ENCODE data around the gene AK2. TPM values are rescaled to one million over a fixed set of nuclear protein-coding genes. Genes with fewer than 3 reads are reported as not detected.

The AK2 gene
- total and polyA plus RNA-seq, 2 donors (not counting 1 experiment from before 2014, with no cell fraction given): 66.8 to 109 TPM

- Mint-ChIP-seq H3K9me3 (ENCODE audit: insufficient read depth) (no peaks in the 10 kb centered on the region), H3K4me1 (no peaks in the 10 kb centered on the region), H3K27ac (no peak overlapping the region), H3K4me3 (no peak overlapping the region), H3K27me3 (peaks cover 21% of the 10 kb centered on the region)
- H3K27ac ChIP-seq (ENCODE audit: low read length in 2 of 2): no peak overlapping the region
- no peaks in the 10 kb centered on the region for H3K9me3 ChIP-seq (ENCODE audit: control extremely low read depth in 1 of 3, control insufficient read depth in 2 of 3, insufficient read depth in 1 of 3, low read length in 2 of 3)
- peaks cover 0 to 6% (median 0%) of the 10 kb centered on the region in 4 experiments for H3K27me3 ChIP-seq (replicated peaks in 1 of 4; ENCODE audit: control extremely low read depth in 1 of 4, control insufficient read depth in 3 of 4, insufficient read depth in 4 of 4, low read length in 3 of 4)
- ChIA-PET CTCF (interaction anchor here (1.2 kb wide), 1 partner anchor 45 kb away, joined by 3 read pairs; no protein-coding TSS in a partner anchor), POLR2A (no interaction called here)
- H3K79me2 ChIP-seq (ENCODE audit: control insufficient read depth, insufficient read depth, low read length): no peaks in the 10 kb centered on the region
- H3K4me2 ChIP-seq (replicated peaks; ENCODE audit: low read depth, low read length, poor library complexity, severe bottlenecking): no peak overlapping the region
- ATAC-seq (ENCODE audit: low read depth) (no peak), DNase-seq (no peak)
- 89% methylated on average over 3 of the region's 3 CpGs for WGBS (ENCODE audit: insufficient coverage)
- TF ChIP-seq EZH2 (IDR thresholded peaks at IDR 0.05; ENCODE audit: borderline replicate concordance, insufficient read depth, low read depth, low read length, poor library complexity, severe bottlenecking): no peak
- TF ChIP-seq CTCF (IDR thresholded peaks at IDR 0.05): no peak
- H3K4me3 ChIP-seq (ENCODE audit: control extremely low read depth in 1 of 5, extremely low read depth in 1 of 5, insufficient read depth in 1 of 5, low read depth in 2 of 5, low read length in 4 of 5): no peak overlapping the region
- H2AFZ ChIP-seq (ENCODE audit: insufficient read depth, low read depth, low read length, poor library complexity, severe bottlenecking): no peak overlapping the region
- intact Hi-C loops (cut with micrococcal nuclease): no loop called here
- H3K9ac ChIP-seq (ENCODE audit: low read length): no peak overlapping the region
- H3K4me1 ChIP-seq (ENCODE audit: control insufficient read depth in 2 of 2, insufficient read depth in 2 of 2, low read length in 2 of 2): no peaks in the 10 kb centered on the region
- H4K20me1 ChIP-seq (ENCODE audit: control insufficient read depth, insufficient read depth, low read length, poor library complexity, severe bottlenecking): no peaks in the 10 kb centered on the region
- H3K36me3 ChIP-seq (replicated peaks in 1 of 2; ENCODE audit: control extremely low read depth in 1 of 2, control insufficient read depth in 1 of 2, extremely low read depth in 1 of 2, insufficient read depth in 2 of 2, low read length in 1 of 2): no peaks in the 10 kb centered on the region
These were observed 11.7 kb upstream of the AK2 start for GRCh38 chr1:33048426-33048825.

- H3K4me3 Mint-ChIP-seq: no peak overlapping the region
- H3K36me3 ChIP-seq (replicated peaks in 1 of 2; ENCODE audit: control extremely low read depth in 1 of 2, control insufficient read depth in 1 of 2, extremely low read depth in 1 of 2, insufficient read depth in 2 of 2, low read length in 1 of 2): no peaks in the 10 kb centered on the region
- no peak for ATAC-seq (ENCODE audit: low read depth)
- POLR2A ChIA-PET: no interaction called here
- H3K27ac ChIP-seq (ENCODE audit: low read length in 2 of 2): no peak overlapping the region
- no peak overlapping the region for H3K9ac ChIP-seq (ENCODE audit: low read length)
- WGBS (ENCODE audit: insufficient coverage): no CpG with 5 or more reads among the region's 2 CpGs
- no peak for DNase-seq
- no peak overlapping the region for H3K4me2 ChIP-seq (replicated peaks; ENCODE audit: low read depth, low read length, poor library complexity, severe bottlenecking)
- H3K27ac Mint-ChIP-seq: no peak overlapping the region
- CTCF ChIA-PET: interaction anchor here (0.6 to 1.1 kb wide), 2 partner anchors 27 to 45 kb away, joined by 3 to 6 read pairs; no protein-coding TSS in a partner anchor
- H3K9me3 ChIP-seq (ENCODE audit: control extremely low read depth in 1 of 3, control insufficient read depth in 2 of 3, insufficient read depth in 1 of 3, low read length in 2 of 3): no peaks in the 10 kb centered on the region
- peaks cover 21% of the 10 kb centered on the region for H3K27me3 Mint-ChIP-seq
- intact Hi-C loops (cut with micrococcal nuclease): no loop called here
- peaks cover 0 to 6% (median 0%) of the 10 kb centered on the region in 4 experiments for H3K27me3 ChIP-seq (replicated peaks in 1 of 4; ENCODE audit: control extremely low read depth in 1 of 4, control insufficient read depth in 3 of 4, insufficient read depth in 4 of 4, low read length in 3 of 4)
- no peaks in the 10 kb centered on the region for H4K20me1 ChIP-seq (ENCODE audit: control insufficient read depth, insufficient read depth, low read length, poor library complexity, severe bottlenecking)
- no peaks in the 10 kb centered on the region for H3K9me3 Mint-ChIP-seq (ENCODE audit: insufficient read depth)
- no peak overlapping the region for H2AFZ ChIP-seq (ENCODE audit: insufficient read depth, low read depth, low read length, poor library complexity, severe bottlenecking)
- no peaks in the 10 kb centered on the region for H3K79me2 ChIP-seq (ENCODE audit: control insufficient read depth, insufficient read depth, low read length)
- no peak overlapping the region for H3K4me3 ChIP-seq (ENCODE audit: control extremely low read depth in 1 of 5, extremely low read depth in 1 of 5, insufficient read depth in 1 of 5, low read depth in 2 of 5, low read length in 4 of 5)
- no peaks in the 10 kb centered on the region for H3K4me1 Mint-ChIP-seq
- no peak for TF ChIP-seq EZH2 (IDR thresholded peaks at IDR 0.05; ENCODE audit: borderline replicate concordance, insufficient read depth, low read depth, low read length, poor library complexity, severe bottlenecking)
- no peaks in the 10 kb centered on the region for H3K4me1 ChIP-seq (ENCODE audit: control insufficient read depth in 2 of 2, insufficient read depth in 2 of 2, low read length in 2 of 2)
These were observed 11.2 kb upstream of the AK2 start for GRCh38 chr1:33047839-33048305.
